A204.1 (cell line): ENCODE results near the gene CTIF.
"Not testable (repeated sequence)": the region's sequence is repeated elsewhere in the genome, so short reads cannot be mapped to it uniquely, and the experiment has no call there.

Experiments used
- FAIRE-seq: peaks from 2 replicates; lab custom pipeline; 2012; peaks lifted over from hg19 to GRCh38; lab: Jason Lieb, UNC

Gene CTIF

DNA sequence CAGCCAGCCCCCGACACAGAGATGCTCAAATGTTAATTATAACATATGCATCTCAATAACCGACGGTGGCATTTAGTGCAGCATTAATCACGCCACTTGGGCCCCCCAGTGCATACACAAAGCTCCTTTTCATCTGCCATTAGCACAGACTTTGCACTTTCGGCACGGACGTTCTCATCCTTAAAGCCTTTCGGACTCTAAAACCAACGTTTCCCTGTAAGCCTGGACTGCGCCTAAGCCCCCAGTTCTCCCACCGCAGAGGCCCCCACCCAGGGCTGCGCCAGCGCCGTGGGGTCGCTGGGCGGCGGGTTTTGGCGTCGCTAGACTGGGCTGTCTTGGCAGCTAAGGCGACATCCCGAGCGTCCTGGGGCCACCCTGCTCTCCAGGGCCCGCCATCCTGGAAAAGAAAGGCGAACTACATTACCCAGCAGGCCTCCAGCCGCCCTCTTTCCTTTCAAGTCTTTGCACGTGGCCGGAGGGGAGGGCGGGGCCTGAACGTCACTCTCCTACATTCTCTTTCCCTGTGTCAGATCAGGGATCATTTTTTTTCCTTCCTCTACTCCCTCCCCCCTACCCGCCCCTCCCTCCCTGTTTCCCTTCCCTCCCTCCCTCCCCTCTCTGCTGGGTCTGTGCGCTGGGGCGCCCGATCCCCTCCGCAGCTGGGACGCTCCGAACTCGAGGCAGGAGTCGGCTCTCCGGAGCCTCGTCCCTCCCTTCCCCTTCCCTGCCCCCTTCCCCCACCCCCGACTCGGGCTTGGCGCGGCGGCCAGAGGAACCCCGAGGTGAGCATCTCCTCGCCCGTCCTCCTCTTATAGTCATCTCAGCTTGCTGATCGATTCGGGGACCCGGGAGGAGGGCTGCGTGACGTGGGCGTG is at the start of gene CTIF:
Gene CTIF (plus strand): TSS at position 501 of the 875 bp plus-strand sequence. CDS start 80,535 bp downstream, outside the sequence.
- no peak for FAIRE-seq

GRCh38 chr18:48490641-48491293 is 48.1 kb upstream of the CTIF start:
- FAIRE-seq, result no peak

GRCh38 chr18:48492880-48493279 is 46.0 kb upstream of the CTIF start:
- no peak for FAIRE-seq

GRCh38 chr18:48493434-48494230 is 45.2 kb upstream of the CTIF start:
- FAIRE-seq, result no peak

GRCh38 chr18:48497863-48498262 is 41.0 kb upstream of the CTIF start:
- FAIRE-seq, result no peak

DNA sequence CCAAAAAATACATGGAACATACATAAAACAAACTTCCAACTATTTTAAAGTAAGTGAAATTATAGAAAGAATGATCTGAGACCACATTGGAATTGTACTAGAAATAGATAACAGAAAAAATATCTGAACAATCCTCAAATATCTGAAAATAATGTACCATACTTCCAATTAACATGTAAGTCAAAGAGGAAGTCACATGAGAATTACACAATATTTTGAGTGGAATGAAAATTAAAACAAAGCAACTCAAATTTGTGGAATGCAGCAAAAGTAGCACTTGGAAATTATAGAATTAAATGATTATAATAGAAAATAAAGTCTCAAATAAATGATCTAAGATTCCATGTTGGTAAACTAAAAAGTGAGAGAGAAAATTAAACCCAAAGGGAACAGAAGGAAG is 38.3 kb upstream of the CTIF start:
- no peak for FAIRE-seq

- FAIRE-seq, result no peak
Measured at GRCh38 chr18:48502906-48503305, 35.9 kb upstream of the CTIF start.

DNA sequence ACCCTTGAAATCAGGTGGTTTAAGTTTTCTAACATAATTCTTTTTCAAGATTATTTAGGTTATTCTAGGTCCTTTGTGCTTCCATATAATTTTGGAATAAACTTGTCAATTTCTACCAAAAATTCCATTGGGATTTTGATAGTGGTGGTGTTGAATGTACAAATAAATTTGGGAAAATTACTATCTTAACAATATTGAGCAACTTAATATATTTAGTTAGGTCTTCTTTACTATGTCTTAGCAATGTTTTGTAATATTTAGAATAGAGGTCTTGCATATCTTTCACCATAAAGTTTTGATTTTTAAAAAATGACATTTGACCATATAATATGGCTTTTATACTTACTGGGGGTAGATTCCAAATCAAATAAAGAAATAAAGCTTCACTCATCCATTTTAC is 34.0 kb upstream of the CTIF start:
- no peak for FAIRE-seq

- FAIRE-seq, result not testable (repeated sequence)
Measured at GRCh38 chr18:48506983-48507568, 31.8 kb upstream of the CTIF start.

DNA sequence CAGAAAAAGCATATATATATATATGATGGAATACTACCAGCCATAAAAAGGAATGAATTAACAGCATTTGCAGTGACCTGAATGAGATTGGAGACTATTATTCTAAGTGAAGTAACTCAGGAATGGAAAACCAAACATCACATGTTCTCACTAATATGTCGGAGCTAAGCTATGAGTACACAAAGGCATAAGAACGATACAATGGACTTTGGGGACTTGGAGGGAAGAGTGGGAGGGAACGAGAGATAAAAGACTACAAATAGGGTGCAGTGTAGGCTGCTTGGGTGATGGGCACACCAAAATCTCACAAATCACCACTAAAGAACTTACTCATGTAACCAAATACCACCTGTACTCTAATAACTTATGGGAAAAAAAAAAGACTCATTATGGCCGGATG is 26.3 kb upstream of the CTIF start:
- FAIRE-seq, result not testable (repeated sequence)

GRCh38 chr18:48514786-48515185 is 24.0 kb upstream of the CTIF start:
- no peak for FAIRE-seq

DNA sequence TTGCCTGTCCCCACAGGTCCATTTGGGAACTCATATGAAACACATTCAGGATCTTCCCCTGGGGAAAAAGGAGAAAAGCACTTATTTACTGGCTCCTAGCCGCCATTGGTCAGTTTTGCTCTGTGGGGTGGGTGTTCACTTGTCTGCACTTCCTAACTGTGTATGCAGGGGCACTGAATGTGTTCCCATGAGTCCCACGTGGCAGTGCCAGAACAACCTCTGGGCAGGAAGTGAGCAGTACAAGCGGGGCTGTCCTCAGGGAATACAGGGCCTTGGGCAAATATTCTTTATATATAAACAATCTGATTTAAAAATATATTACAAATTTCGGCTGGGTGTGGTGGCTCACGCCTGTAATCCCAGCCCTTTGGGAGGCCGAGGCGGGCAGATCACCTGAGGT is 21.8 kb upstream of the CTIF start:
- no peak for FAIRE-seq

- no peak for FAIRE-seq
Measured at GRCh38 chr18:48519431-48520100, 19.3 kb upstream of the CTIF start.

DNA sequence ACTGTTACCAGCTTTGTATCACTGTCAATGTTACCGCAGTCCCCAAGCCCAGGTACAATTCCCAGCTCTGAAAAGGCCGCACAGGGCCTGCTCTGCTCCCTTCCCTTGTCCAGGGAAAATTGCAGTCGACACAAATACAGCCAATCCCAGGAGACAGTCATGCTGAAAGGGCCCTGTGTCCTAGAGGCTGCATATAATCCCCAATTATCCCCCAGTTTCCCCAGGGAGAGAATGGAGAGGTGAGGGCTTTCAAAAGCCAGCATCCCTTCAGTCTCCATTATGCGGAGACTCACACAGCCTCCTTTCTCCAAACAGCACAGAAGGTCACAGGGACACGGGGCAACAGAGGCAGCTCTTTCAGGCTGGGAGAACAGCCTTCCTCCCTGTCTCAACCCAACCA is 17.1 kb upstream of the CTIF start:
- no peak for FAIRE-seq

- FAIRE-seq, result no peak
Measured at GRCh38 chr18:48525671-48526070, 13.2 kb upstream of the CTIF start.

- no peak for FAIRE-seq
Measured at GRCh38 chr18:48527461-48527860, 11.4 kb upstream of the CTIF start.

DNA sequence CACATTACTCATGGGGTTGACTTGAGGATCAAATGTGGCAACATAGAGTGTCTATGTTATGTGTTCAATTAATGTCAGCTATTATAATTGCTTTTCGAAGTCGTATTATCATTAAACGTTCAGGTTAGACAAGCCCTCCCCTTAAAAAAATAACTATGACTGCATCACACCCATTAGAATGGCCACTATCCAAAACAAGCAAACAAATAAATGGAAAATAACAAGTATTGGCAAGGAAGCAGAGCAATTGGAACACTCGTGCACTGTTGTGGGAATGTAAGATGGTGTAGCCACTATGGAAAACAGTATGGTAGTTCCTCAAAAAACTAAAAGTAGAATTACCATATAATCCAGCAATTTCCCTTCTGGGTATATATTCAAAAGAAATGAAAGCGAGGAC is 10.0 kb upstream of the CTIF start:
- FAIRE-seq, result no peak

DNA sequence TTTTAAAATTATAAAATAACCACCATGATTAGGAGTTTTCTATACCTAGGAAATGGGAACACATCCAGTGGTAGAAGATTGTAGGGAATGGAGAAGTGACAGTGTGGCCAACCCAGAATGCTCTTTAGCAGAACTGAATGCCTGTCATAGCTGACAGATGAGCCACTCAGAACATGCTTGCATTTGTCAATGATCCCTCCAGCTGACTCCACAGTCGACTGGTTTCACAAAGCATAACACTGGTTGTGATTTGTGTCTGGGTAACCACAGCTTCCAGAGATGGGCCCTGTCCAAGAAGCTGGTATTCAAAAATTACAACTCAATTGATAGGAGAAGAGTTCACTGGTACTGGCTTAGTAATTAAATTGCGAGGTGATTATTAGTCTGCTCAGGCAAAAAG is 9.0 kb upstream of the CTIF start:
- no peak for FAIRE-seq

- no peak for FAIRE-seq
Measured at GRCh38 chr18:48530399-48531081, 8.3 kb upstream of the CTIF start.

- FAIRE-seq, result no peak
Measured at GRCh38 chr18:48531082-48531403, 7.8 kb upstream of the CTIF start.

DNA sequence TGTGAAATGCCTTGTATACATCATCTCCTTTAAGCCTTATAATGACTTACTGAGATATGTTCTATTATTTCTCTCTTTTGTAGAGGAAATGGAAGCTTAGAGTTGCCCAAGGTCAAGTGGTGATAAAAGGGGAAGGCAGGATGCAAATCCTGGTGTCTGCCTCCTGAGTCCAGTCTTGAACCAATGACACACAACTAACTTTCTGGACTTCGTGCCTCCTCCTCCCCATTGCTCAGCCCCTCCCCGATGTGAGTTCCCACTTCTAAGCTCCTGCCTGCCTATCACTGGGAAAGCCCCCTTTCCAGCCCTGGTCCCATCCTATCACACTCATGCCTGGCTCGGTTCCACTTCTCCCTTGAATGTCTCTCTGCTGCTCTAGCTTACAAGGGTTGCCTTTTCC is 6.9 kb upstream of the CTIF start:
- FAIRE-seq, result no peak
